HG02938 (cell line): ENCODE data around the gene FAM168A.

Experiments used
- ATAC-seq: cut with Tn5 transposase; IDR thresholded peaks from one replicate; pipeline ENCODE4 v1.9.1; 2021; ENCODE audit warnings: mild to moderate bottlenecking, moderate library complexity; ENCODE audit not compliant: unreplicated experiment

The FAM168A gene

DNA sequence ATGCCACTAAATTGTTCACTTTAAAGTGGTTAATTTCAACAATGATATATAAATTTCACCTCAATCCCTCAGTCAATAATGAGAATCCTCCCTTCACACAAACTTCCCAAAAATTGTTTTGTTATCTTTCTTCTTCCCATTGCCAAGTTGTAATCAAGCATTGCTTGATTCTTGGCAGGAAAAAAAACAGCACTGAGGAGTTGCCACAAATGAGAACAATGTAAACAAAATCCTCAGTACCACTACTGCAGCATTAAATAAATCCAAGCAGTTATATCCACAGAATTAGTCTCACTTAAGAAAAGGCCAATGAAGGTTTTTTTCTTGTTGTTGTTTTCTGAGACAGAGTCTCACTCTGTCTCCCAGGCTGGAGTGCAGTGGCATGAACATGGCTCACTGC lies 38.2 kb downstream of the FAM168A start:
- ATAC-seq: no peak

DNA sequence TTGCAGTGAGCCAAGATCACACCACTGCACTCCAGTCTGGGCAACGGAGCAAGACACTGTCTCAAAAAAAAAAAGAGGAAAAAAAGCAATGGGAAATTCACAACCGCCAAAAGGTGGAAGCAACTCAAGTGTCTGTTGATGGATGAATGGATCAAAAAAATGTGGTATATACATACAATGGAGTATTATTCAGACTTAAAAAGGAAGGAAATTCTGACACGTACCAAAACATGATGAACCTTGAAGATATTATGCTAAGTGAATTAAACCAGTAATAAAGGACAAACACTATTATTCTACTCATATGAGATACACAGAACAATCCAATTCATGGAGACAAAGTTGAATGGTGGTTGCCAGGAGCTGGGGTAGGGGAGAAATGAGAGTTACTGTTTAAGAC lies 40.9 kb downstream of the FAM168A start:
- ATAC-seq: no peak

DNA sequence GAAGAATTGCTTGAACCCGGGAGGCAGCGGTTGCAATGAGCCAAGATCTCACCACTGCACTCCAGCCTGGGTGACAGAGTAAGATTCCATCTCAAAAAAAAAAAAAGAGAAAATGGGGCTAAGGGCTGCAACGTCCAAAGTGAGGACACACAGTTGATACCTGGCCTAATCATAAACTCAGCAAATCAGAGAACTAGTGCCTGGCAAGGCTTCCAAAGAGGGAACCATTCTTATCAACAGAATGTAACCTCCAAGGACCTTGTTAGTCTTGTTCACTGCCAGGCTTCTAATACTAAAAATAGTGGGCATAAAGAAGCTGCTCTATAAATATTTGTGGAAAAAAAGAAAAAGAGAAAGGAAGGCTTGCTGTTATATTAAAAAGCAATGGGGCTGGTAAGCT lies 42.3 kb downstream of the FAM168A start:
- ATAC-seq: no peak

DNA sequence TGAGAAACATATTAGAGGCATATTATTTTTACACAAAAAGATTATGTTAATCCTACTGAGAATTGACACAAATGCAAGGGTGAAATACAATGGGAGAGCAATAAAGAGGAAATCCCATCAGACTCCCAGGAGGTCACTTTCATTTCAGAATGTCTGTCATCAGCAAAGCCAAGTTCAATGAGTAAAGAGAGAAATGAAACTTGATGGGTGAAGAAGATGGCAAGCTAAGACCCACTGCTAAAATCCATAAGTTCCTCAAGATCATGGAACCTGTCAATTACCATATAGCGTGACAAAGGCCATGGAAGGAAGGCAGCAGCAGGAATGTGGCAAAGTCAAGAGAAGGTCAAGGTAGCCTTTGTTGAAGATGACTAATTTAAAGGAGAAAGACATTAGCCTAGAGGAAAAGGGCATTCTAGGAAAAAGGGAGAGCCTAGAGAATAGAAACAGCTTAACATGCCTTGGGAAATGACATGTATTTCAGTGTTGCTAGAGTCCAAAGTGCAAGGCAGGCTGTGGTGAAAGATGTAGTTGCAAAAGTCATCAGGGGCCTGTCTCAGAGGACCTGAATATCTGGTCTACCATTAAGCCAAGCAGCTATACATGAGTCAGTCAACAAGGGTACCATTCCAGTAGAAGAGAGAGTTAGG lies 43.1 kb downstream of the FAM168A start:
- no peak for ATAC-seq

DNA sequence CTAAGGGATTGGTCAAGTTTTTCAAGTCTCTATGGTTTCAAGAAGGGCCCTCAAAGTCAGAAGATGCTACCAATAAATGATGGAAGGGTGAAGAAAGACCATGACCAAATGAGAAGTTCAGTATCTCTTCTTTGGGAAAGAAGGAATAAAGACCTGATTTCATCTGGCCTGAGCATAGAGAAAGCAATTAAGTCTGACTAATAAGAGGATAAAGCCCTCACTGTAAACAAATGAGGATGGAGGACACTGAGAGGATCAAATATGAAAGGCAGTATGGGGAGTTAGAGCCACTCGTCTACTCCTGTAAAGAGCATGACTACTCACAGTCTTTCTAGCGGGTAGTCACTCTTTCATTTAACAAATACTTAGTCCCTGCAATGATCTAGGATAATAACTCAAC lies 44.6 kb downstream of the FAM168A start:
- ATAC-seq: no peak

DNA sequence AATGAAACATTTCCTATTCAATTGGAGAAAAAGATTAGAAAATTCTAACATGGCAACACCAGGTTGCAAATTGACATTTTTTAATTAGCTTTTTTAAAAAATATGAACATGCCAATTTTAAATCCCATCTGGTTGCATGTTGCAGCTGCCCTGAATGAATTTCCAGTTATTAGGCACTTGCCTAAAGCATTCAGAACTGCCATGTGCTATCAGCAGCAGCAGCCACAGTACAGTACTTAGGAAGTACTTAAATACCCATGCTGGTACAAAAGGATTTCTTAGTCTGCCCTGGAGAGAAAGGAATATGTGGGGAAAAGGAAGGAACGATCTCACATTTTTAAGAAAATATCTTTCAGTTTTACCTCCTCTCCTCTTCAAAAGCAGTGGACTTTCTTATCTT lies 46.2 kb downstream of the FAM168A start:
- ATAC-seq: no peak

DNA sequence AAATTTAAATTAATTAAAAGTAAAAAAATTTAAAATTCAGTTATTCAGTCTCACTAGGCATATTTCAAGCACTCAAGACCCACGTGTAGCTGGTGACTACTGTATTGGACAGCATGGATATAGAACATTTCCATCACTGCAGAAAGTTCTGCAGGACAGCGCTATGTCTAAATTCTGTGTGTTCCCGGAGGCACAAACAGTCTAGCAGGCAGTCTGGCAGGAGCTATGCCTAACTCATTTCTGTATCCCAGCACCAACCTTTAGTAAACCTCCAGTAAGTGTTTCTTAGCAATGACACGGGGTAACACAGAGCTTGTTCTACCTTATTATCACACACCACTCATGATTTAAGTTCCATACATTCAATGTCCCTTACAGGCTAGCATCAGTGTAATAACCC lies 48.5 kb downstream of the FAM168A start:
- no peak for ATAC-seq

DNA sequence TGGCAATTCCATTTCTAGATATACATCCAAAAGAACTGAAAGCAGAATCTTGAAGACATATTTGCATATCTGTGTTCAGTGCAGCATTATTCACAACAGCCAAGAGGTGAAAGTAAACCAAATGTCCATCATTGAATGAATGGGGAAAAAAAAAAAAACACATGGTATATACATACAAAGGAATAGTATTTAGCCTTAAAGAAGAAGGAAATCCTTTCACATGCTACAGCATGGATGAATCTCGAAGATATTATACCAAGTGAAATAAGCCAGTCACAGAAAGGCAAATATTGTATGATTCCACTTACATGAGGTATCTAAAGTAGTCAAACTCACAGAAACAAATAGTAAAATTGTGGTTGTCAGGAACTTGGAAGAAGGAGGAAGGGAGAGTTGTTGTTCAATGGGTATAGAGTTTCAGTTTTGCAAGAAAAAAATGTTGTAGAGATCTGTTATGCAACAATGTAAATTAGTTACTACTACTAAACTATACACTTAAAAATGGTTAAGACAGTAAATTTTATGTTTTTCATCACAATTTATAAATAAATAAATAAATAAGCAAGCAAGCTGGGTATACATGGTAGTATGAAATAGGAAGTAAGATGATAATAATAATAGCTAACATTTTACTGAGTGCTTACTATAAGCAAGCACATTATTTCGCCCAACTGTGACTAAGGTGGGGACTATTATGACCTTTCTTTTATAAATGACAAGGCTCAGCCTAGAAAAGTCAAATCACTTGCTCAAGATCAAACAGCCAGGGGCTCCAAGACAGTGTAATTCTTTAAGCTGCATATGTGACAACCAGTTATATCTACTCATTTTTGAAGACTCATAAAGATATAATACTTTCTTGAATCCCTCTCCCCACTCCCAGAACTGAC lies 50.0 kb downstream of the FAM168A start:
- ATAC-seq: no peak

DNA sequence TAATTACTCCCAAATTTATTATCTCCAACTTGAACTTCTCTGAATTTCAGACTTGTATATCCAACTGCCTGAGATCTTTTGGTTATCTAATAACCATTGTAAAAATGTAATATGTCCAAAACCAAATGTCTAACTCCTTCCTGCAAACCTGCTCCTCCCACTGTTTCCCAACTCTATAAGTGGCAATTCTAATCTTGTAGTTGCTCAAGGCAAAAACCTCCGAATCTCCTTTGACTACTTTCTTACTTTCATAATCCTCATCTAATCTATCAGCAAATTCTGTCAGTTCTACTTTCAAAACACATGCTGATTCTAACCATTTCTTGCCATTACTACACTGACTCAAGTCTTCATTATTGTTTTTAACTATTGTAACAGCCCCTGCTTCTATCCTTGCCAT lies 55.7 kb downstream of the FAM168A start:
- no peak for ATAC-seq

DNA sequence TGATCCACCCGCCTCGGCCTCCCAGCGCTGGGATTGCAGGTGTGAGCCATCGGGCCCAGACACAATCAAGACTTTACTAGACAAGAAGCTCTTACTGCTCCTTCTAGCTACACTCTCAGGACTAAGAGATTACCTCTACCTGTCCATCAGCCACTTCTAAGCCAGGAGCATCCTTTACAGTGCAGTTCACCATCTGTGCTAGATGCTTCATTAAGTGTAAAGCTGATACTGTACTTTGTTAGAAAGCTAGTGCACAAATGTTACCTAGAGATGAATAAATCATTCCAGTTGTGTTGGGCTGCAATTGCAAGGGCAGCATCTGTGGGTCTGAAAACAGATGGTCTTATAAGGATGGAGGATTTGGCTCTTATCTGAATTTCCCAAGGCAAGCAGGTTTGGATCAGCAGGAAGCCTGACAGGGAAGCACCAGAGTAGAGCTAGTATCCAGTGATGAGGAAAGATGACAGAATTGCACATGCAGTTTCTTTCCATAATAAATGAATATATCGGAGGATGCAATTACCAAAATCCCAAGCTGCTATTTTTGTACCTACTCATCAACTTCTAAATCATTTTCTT lies 58.3 kb downstream of the FAM168A start:
- ATAC-seq: no peak

DNA sequence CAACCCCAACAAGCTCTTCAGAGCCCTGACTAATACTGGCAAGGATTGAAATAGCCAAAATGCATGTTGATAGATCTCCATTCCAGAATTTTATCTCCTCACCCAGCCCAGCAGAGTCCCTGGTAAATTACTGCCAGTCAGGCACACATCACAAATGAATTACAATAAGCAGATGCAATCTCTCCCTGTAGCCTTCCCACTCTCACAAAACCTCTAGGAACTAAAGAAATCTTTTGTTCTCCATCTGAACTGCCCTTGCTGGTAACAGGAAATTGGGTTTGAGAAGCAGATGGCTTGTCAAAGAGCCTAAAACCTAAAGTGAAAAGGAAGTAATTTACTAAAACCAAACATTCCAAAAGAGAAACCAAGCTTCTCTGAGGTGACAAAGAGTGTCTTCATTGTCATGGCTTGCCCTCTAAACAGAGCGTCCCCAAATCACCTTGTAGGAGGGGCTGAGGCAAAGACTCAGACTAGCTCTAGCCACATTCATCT lies 59.5 kb downstream of the FAM168A start:
- peak; percentile 80 for ATAC-seq

DNA sequence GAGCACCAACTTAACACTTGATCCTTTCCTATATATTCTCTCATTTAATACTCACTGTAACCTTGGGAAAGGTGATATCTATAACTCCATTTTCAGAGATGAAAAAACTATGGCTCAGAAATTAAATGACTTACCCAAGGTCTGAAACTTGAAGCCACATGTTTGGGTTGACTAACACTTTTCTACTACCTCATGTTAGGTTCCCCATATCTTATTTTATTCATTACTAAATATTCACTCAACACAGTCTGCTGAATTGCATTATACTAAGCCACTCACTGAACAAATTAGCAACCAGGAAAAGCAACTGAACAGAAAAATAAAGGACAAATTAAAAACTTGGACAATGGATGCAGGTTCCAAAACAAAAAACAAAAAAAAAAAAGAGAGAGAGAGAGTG lies 59.9 kb downstream of the FAM168A start:
- ATAC-seq: no peak

DNA sequence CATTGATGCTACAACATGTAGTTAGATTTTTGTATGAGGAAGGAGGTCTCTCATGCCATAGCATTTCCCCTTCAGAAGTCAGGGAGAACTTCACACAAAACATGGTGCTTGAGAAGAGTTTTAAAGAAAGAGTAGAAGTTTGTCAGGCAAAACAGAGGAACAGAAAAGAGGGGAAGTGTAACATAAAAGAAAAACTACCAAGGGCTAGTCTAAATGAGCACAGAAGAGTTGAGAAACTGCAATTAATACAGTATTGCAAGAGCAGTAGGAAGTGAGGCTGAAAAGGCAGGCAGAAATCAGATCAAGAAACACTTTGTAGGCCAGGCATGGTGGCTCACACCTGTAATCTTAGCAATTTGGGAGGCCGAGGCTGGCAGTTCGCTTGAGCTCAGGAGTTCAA lies 61.0 kb downstream of the FAM168A start:
- ATAC-seq: no peak

DNA sequence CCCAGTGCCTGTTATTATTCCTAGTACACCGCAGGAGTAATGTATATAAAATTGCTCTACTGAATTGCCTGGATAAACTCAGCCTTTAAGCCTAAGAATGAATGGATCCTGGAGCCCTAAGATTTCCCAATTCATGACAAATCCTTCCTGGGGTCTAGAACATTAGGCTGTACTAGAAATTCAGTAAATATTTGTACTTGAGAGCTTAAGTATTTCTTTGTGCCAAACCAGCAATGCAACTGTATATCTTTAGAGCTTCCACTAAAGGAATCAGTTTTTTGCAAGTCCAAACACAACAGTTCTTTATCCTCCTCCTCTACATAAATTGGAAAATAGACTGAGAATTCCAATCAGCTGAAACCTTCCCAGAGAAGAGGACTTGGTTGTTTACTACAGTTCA lies 65.6 kb downstream of the FAM168A start:
- ATAC-seq: no peak

DNA sequence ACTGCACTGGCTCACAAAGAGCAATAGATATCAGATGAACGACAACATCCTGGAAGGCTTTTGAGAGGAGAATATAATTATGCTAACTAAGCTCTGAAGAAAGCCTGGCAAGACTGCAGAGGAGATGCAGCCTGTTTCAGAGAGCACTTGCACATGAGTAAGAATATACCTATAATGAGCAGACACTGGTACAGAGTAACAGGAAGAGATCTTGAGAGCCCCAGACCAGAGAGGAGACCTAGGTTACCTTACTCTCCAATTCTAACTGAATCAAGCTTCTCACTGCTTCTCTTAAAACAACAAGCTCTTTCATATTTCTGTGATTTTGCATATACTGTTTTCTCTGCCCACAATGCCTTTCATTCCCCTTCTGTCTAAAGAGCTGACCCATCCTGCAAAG lies 66.5 kb downstream of the FAM168A start:
- no peak for ATAC-seq

DNA sequence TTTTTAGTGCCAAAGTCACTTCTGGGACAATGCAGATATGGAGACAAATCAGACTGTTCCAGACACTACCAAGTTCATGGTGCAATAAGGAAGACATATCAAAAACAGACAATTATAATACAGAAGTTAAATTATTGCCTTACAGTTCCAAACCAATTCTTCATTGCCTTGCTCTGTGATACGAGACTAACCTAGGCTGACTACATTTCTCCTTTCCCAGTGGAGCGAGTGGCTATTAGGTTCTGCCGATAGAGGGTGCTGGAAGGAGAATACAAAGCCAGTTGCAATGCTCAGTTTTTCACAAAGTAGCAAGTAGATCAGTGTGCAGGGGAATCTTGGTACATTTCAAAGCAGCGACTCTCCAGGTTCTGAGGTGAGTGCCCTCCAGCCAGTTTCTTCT lies 67.8 kb downstream of the FAM168A start:
- no peak for ATAC-seq

DNA sequence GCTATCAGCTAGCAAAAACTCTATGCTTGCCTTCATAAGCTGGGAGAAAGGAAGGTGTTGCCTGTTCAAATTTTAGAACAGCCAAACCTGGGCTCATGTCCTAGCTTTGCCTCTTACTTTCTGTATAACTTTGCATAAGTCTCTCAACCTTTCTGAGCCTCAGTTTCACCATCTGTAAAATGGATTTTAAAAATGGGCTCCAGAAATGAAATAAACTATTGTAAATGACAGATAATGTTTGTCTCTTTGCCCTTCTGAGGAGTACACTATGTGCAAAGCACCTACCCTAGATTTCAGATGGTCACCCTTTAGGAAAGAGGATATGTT lies 68.7 kb downstream of the FAM168A start:
- ATAC-seq: no peak

DNA sequence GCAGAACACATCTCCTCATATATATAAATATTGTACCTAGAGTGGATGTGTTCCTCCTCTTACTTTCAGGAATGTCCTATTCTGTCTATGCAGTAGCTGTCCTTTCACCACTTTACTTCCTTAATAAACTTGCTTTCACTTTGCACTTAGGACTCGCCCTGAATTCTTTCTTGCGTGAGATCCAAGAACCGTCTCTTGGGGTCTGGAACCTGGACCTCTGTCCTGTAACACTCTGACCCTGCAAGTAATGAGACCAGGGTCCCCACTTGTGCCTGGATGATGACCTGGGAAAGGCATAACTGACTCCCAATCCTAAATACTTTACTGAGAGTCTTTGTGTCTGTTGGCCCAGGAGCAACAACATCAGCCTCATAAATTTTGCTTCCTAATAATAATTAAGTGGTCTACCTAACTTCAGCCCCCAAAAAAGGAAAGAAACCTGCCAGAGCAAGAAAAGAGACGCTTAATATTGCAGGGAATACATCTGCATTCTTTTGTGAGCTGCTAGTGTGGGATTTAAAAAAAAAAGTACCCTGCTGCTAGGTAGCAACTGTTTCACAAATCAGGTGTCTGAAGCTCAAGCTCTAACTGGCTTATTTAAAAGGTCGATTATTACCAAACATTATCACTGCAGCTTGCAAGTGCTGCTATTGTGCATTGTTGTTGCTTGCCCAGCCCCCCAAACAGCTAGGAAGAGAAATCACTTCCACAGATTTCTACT lies 69.3 kb downstream of the FAM168A start:
- no peak for ATAC-seq

DNA sequence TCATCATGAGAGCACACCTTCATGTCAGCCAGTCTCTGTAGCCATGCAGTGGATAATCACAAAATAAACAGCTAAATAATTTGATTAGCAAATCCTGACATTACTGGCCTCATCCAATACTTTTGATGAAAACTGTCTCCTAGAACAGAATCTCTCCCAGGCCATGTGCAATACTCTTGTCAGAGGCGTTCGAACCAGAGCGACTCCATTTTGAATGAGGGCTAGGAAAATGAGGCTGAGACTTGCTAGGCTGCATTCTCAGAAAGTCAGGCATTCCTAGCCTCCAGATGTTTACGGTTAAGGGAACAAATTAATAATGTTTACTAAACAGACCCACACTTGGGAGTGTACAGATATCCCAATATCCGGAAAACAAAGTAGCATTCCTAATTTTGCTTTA lies 69.9 kb downstream of the FAM168A start:
- no peak for ATAC-seq

DNA sequence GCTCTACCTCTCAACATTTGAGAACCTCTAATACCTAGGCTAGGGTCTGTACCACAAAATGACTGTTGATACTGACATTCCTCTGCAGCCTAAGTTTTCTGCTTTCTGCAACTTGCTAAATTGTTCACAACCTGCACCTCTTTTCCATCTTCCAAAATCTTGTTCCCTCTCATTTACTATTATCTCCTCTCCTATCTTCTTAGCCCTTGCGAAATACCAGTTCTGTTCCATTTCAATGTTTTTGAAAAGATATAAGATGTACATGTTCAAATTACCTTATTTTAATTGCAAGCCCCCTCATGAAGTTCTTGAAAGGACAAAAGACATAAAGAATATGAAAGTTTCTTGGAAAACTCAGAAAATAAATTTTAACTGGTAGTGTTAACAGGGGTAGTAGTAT lies 72.3 kb downstream of the FAM168A start:
- no peak for ATAC-seq

DNA sequence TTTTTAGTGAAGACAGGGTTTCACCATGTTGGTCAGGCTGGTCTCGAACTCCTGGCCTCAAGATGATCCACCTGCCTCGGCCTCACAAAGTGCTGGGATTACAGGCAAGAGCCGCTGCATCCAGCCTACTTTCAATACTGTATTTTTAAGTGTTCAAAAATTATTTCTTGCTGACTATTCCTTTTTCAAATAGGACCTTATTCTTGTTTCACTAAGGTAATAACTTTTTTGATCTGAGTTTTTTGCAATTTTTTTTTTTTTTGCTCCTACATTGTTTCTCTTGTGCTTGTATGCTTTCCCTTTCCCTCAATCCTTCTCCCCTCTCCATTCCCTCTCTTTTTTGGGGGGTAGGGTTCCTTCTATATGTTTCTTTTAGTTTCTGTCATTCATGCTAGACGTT lies 73.1 kb downstream of the FAM168A start:
- ATAC-seq: no peak

DNA sequence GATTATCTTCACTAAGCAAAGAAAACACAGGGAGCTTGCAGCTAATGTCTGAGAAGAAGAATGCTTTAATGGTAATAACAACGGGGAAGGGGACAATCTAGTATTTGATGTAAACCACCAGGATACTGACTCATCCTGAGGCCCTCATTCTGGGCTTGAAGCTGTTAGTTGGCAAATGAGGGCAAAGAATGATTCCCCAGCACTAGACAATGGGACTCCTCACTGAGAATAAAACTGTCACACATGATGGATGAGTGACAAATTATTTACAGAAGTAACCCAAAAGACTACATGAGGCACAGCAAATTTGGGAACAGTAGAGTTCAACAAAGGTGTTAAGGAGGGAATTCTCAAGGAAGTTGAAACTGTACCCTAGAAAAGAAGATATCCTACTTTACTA lies 76.3 kb downstream of the FAM168A start:
- ATAC-seq: no peak
